HCT116 (cell line): ENCODE results near the gene C10orf53. TPM values are rescaled to one million over a fixed set of nuclear protein-coding genes. Genes with fewer than 3 reads are reported as not detected.

Experiments
- ATAC-seq: fragments of 200-7000 bp; cut with Tn5 transposase; 2 replicates; pipeline ENCODE4 v1.9.1; 2020; ENCODE audit warnings: mild to moderate bottlenecking, moderate library complexity
- BruUV-seq: library from RNA; stranded (reverse); fragments of 400-500 nt; replicated peaks from 2 replicates; lab custom pipeline; 2021; lab: Mats Ljungman, UMichigan
- CTCF ChIA-PET: fragments of 300-600 bp; sonication (Branson Sonifier 250); formaldehyde crosslinking; loops from one replicate; lab custom pipeline; 2021; ENCODE audit warnings: antibody characterized with exemption; lab: Charles Lee
- POLR2A ChIA-PET: fragments of 300-600, 350-600 bp; sonication (Branson Sonifier 250); formaldehyde crosslinking; loops from one replicate; lab custom pipeline; 2021; ENCODE audit warnings: antibody characterized with exemption; lab: Charles Lee
- RAD21 ChIA-PET, 2 experiments: fragments of 300-600 bp; sonication (Branson Sonifier 250); formaldehyde crosslinking; loops; one replicate each; lab custom pipeline; 2023; ENCODE audit warnings: low total read pairs in 2 of 2; ENCODE audit not compliant: uncharacterized antibody in 2 of 2, unreplicated experiment in 2 of 2, low non-redundant PET in 1 of 2; lab: Charles Lee
- DNase-seq: peaks from one replicate; pipeline ENCODE4 v3.0.0-alpha.2; 2010; ENCODE audit warnings: low read depth, low spot score
- H2AFZ ChIP-seq: fragments of 200-600 bp; shearing (Covaris generic), sonication (generic); 2 replicates; pipeline ENCODE4 v1.6.1; 2017; ENCODE audit warnings: low read depth, mixed run types, mixed read lengths, antibody characterized with exemption, low read length; ENCODE audit not compliant: poor library complexity, severe bottlenecking
- H3K27ac ChIP-seq: 2 replicates; pipeline ENCODE4 v1.5.1; 2012; ENCODE audit warnings: low read depth, low read length
- H3K27me3 ChIP-seq: fragments of 200-600 bp; sonication (generic); 2 replicates; pipeline ENCODE4 v1.6.1; 2016; ENCODE audit warnings: mixed run types, low read length, mixed read lengths; ENCODE audit not compliant: insufficient read depth
- H3K36me3 ChIP-seq, 2 experiments: fragments of 200-500 bp in 1 of 2; fragments of 200-600 bp in 1 of 2; sonication (Bioruptor generic) in 1 of 2; sonication (generic) in 1 of 2; 2 replicates each; pipeline versions ENCODE4 v1.5.1 to v1.6.1; 2014 to 2016; ENCODE audit warnings: low read length in 2 of 2, inconsistent platforms in 1 of 2, mixed read lengths in 1 of 2, mixed run types in 1 of 2; ENCODE audit not compliant: insufficient read depth in 2 of 2, control insufficient read depth in 1 of 2
- H3K4me1 ChIP-seq, 2 experiments: fragments of 200-600 bp in 1 of 2; sonication (generic) in 1 of 2; 2 replicates each; pipeline versions ENCODE4 v1.5.1 to v1.6.1; 2012 to 2017; ENCODE audit warnings: low read length in 2 of 2, inconsistent platforms in 1 of 2, mild to moderate bottlenecking in 1 of 2, mixed read lengths in 1 of 2, mixed run types in 1 of 2, moderate library complexity in 1 of 2; ENCODE audit not compliant: insufficient read depth in 2 of 2, control insufficient read depth in 1 of 2
- H3K4me2 ChIP-seq: fragments of 200-600 bp; sonication (generic); 2 replicates; pipeline ENCODE4 v1.6.1; 2017; ENCODE audit warnings: mixed run types, low read length, mixed read lengths
- H3K4me3 ChIP-seq, 2 experiments: fragments of 200-600 bp in 1 of 2; sonication (generic) in 1 of 2; replicated peaks in 1 of 2; 2 replicates each; pipeline ENCODE4 v1.5.1; 2011 to 2016; ENCODE audit warnings: low read length in 2 of 2, control low read depth in 1 of 2, low read depth in 1 of 2, mild to moderate bottlenecking in 1 of 2, mixed read lengths in 1 of 2, mixed run types in 1 of 2
- H3K79me2 ChIP-seq: fragments of 200-600 bp; sonication (generic); 2 replicates; pipeline ENCODE4 v1.6.1; 2017; ENCODE audit warnings: mild to moderate bottlenecking, mixed run types, low read length, moderate library complexity, mixed read lengths; ENCODE audit not compliant: insufficient read depth
- H3K9ac ChIP-seq: fragments of 200-600 bp; sonication (generic); 2 replicates; pipeline ENCODE4 v1.6.1; 2016; ENCODE audit warnings: low read length, mixed read lengths
- H3K9me2 ChIP-seq: fragments of 200-600 bp; sonication (generic), shearing (Covaris generic); 2 replicates; pipeline ENCODE4 v1.6.1; 2017; ENCODE audit warnings: mixed run types, mild to moderate bottlenecking, moderate library complexity; ENCODE audit not compliant: insufficient read depth
- H3K9me3 ChIP-seq, 2 experiments: fragments of 200-500 bp in 1 of 2; fragments of 200-600 bp in 1 of 2; sonication (Bioruptor generic) in 1 of 2; sonication (generic) in 1 of 2; 2 replicates each; pipeline ENCODE4 v1.6.1; 2014 to 2017; ENCODE audit warnings: low read length in 2 of 2, mixed read lengths in 2 of 2, inconsistent platforms in 1 of 2, low read depth in 1 of 2, mild to moderate bottlenecking in 1 of 2, mixed run types in 1 of 2, moderate library complexity in 1 of 2; ENCODE audit not compliant: control insufficient read depth in 1 of 2, insufficient read depth in 1 of 2
- H4K20me1 ChIP-seq: fragments of 200-600 bp; sonication (generic), shearing (Covaris generic); 2 replicates; pipeline ENCODE4 v1.6.1; 2017; ENCODE audit warnings: mixed run types, mild to moderate bottlenecking, moderate library complexity; ENCODE audit not compliant: insufficient read depth
- CEBPB ChIP-seq: IDR thresholded peaks from 2 replicates; pipeline ENCODE4 v1.6.1; 2012; ENCODE audit warnings: low read depth
- EZH2 ChIP-seq: fragments of 200-600 bp; sonication (generic); IDR thresholded peaks from 2 replicates; pipeline ENCODE4 v1.6.1; 2017; ENCODE audit warnings: antibody characterized with exemption, mixed run types
- EZH2phosphoT487 ChIP-seq: fragments of 200-600 bp; IDR thresholded peaks from 2 replicates; pipeline ENCODE4 v1.6.1; 2018; ENCODE audit warnings: antibody characterized with exemption, borderline replicate concordance
- FOSL1 ChIP-seq: IDR thresholded peaks from 2 replicates; pipeline ENCODE4 v1.6.1; 2012; ENCODE audit warnings: low read depth
- JUND ChIP-seq: IDR thresholded peaks from 2 replicates; pipeline ENCODE4 v1.6.1; 2012
- POLR2AphosphoS5 ChIP-seq: IDR thresholded peaks from 2 replicates; pipeline ENCODE4 v1.6.1; 2011; ENCODE audit warnings: mild to moderate bottlenecking, low read depth, low read length, moderate library complexity
- SP1 ChIP-seq: IDR thresholded peaks from 2 replicates; pipeline ENCODE4 v1.6.1; 2012; ENCODE audit warnings: low read depth
- SRF ChIP-seq: IDR thresholded peaks from 2 replicates; pipeline ENCODE4 v1.6.1; 2012; ENCODE audit warnings: low read depth
- TCF7L2 ChIP-seq: IDR thresholded peaks from 2 replicates; pipeline ENCODE4 v1.7.0; 2011; ENCODE audit warnings: borderline replicate concordance, inconsistent platforms; ENCODE audit not compliant: insufficient read depth, insufficient read length; ENCODE audit errors: extremely low read depth
- intact Hi-C: fragments of 100-400 bp; cut with micrococcal nuclease; formaldehyde crosslinking; loops from 2 replicates; pipeline ENCODE4 v1.10.0; 2022
- total RNA-seq: library from RNA; stranded (reverse); gene quantifications from one replicate; pipeline ENCODE4 v1.2.1, GENCODE V29; 2021; ENCODE audit not compliant: unreplicated experiment
- TF ChIP-seq, protein P1 (sequence below): IDR thresholded peaks from 2 replicates; pipeline ENCODE4 v1.6.1; 2011; ENCODE audit warnings: mild to moderate bottlenecking, low read length, moderate library complexity; ENCODE audit not compliant: insufficient replicate concordance; ENCODE audit errors: extremely low read depth
- TF ChIP-seq, protein P2 (sequence below): IDR thresholded peaks from 2 replicates; pipeline ENCODE4 v1.6.1; 2012

Gene C10orf53
- total RNA-seq, 1 experiment from 2014 or later: not detected

DNA sequence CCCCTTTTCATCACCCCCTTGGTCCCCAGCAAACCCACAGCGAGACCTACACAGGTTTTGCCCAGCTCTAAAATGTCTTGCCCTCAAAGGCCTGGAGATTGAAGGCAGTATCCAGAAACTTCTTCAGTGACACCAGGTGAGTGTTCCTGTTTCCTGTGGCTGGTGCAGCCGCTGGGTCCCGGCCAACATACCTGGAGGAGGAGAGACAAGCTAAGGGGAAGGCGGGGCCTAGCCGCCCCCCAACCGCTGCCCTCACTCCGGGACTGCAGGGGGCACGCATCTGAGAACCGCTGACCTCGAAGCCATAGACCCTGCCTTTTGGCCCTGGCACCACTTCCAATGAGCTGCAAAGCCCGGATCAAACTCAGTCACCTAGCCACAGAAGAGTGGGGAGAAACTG lies 55.7 kb downstream of the C10orf53 start (continued):
- TF ChIP-seq, protein P1, sequence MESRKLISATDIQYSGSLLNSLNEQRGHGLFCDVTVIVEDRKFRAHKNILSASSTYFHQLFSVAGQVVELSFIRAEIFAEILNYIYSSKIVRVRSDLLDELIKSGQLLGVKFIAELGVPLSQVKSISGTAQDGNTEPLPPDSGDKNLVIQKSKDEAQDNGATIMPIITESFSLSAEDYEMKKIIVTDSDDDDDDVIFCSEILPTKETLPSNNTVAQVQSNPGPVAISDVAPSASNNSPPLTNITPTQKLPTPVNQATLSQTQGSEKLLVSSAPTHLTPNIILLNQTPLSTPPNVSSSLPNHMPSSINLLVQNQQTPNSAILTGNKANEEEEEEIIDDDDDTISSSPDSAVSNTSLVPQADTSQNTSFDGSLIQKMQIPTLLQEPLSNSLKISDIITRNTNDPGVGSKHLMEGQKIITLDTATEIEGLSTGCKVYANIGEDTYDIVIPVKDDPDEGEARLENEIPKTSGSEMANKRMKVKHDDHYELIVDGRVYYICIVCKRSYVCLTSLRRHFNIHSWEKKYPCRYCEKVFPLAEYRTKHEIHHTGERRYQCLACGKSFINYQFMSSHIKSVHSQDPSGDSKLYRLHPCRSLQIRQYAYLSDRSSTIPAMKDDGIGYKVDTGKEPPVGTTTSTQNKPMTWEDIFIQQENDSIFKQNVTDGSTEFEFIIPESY: no peak
- no peak for TF ChIP-seq EZH2phosphoT487
- TF ChIP-seq EZH2: no peak
- TF ChIP-seq SRF: no peak
- TF ChIP-seq SP1: no peak
- no peak for TF ChIP-seq CEBPB
- no peak for TF ChIP-seq POLR2AphosphoS5

DNA sequence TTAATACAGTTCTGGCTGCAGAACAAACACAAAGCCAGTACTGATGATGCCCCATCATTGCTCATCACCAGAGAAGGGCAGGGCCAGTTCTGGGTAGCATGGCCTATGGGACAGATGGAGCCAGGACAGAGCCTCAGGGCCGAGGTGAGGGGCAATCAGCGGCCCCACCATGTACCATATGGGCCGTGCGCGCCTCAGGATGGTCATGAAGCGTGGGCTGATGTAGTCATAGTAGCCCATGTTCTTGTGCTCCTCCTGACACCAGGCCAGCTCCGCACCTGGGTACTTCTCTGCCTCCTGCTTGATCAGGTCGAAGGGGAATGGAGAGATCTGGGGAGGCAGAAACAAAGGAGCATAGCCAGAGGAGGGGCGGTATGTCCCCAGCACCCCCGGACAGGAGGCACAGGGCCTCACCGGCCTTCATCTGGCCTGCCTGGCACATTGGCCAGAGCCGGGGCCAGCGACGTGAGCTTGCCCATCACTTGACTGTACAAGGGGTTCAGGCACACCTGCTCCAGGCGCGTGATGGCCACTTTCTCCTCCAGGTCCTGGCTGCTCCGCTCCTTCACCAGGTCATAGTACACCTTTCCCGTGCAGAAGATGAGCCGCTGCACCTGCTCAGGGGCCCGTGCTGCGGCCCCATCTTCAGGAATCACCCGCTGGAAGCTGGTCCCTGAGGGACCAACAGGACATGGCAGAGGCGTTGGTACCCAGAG lies 56.6 kb downstream of the C10orf53 start:
- no peaks in the 10 kb centered on the region for H3K9me2 ChIP-seq
- no peaks in the 10 kb centered on the region for H3K9me3 ChIP-seq
- no peak overlapping the region for H3K9ac ChIP-seq
- H2AFZ ChIP-seq: no peak overlapping the region
- no peak overlapping the region for H3K27ac ChIP-seq
- ChIA-PET CTCF (no interaction called here), POLR2A (no interaction called here), RAD21 (no interaction called here)
- no peaks in the 10 kb centered on the region for H3K79me2 ChIP-seq
- TF ChIP-seq EZH2phosphoT487 (no peak), JUND (no peak), FOSL1 (no peak), CEBPB (no peak), TCF7L2 (no peak), SP1 (no peak), EZH2 (no peak)
- TF ChIP-seq, protein P2, sequence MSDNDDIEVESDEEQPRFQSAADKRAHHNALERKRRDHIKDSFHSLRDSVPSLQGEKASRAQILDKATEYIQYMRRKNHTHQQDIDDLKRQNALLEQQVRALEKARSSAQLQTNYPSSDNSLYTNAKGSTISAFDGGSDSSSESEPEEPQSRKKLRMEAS: no peak
- TF ChIP-seq, protein P1: no peak
- intact Hi-C loops: no loop called here
- no peaks in the 10 kb centered on the region; a peak in 1 of 4 replicates for H3K36me3 ChIP-seq
- no peak overlapping the region for H3K4me2 ChIP-seq
- BruUV-seq: no TSS peak
- no peak for DNase-seq
- no peaks in the 10 kb centered on the region for H4K20me1 ChIP-seq
- no peak overlapping the region for H3K4me3 ChIP-seq
- H3K4me1 ChIP-seq: peaks cover 0 to 7% of the 10 kb centered on the region in 2 experiments; a peak in 3 of 4 replicates
- no peak for ATAC-seq
- H3K27me3 ChIP-seq: no peaks in the 10 kb centered on the region
